ENCODE results near the gene EXOC4.

The EXOC4 gene

GRCh38 chr7:133502972-133503371 lies 250.1 kb downstream of the EXOC4 start:
- H3K27ac ChIP-seq: no peak overlapping the region
- TF ChIP-seq CTCF (conservative IDR thresholded peaks at IDR 0.05) (no peak), ZFX (IDR thresholded peaks at IDR 0.05) (no peak)

- no peak overlapping the region for H3K27ac ChIP-seq
- TF ChIP-seq ZFX (IDR thresholded peaks at IDR 0.05): no peak
- TF ChIP-seq CTCF (conservative IDR thresholded peaks at IDR 0.05): no peak
Measured at GRCh38 chr7:133504825-133505224, 251.9 kb downstream of the EXOC4 start.

GRCh38 chr7:133509822-133510221 lies 256.9 kb downstream of the EXOC4 start:
- no peak overlapping the region for H3K27ac ChIP-seq
- TF ChIP-seq CTCF (conservative IDR thresholded peaks at IDR 0.05) (no peak), ZFX (IDR thresholded peaks at IDR 0.05) (no peak)

- no peak overlapping the region for H3K27ac ChIP-seq
- TF ChIP-seq ZFX (IDR thresholded peaks at IDR 0.05): no peak
- no peak for TF ChIP-seq CTCF (conservative IDR thresholded peaks at IDR 0.05)
Measured at GRCh38 chr7:133510326-133511055, 257.6 kb downstream of the EXOC4 start.

GRCh38 chr7:133511252-133511651 lies 258.4 kb downstream of the EXOC4 start:
- TF ChIP-seq CTCF (conservative IDR thresholded peaks at IDR 0.05) (no peak), ZFX (IDR thresholded peaks at IDR 0.05) (no peak)
- no peak overlapping the region for H3K27ac ChIP-seq

GRCh38 chr7:133511708-133512107 lies 258.8 kb downstream of the EXOC4 start:
- no peak for TF ChIP-seq CTCF (conservative IDR thresholded peaks at IDR 0.05)
- TF ChIP-seq ZFX (IDR thresholded peaks at IDR 0.05): no peak
- H3K27ac ChIP-seq: no peak overlapping the region

- H3K27ac ChIP-seq: no peak overlapping the region
- TF ChIP-seq CTCF (conservative IDR thresholded peaks at IDR 0.05) (no peak), ZFX (IDR thresholded peaks at IDR 0.05) (no peak)
Measured at GRCh38 chr7:133512560-133512959, 259.7 kb downstream of the EXOC4 start.
